SK-N-SH treated with all-trans-retinoic acid at 6 μM for 48 hours (cell line): ENCODE data around the gene GLB1L3.

Experiments
- ATAC-seq: fragments of 200-7000 bp; cut with Tn5 transposase; 3 replicates; pipeline ENCODE4 v1.9.1; 2020; ENCODE audit warnings: mild to moderate bottlenecking, moderate library complexity
- ARNTL ChIP-seq: fragments of 450-650 bp; formaldehyde crosslinking; IDR thresholded peaks from 2 replicates; pipeline ENCODE4 v1.5.0; 2020; ENCODE audit warnings: low read depth, mild to moderate bottlenecking, moderate library complexity, borderline replicate concordance
- BACH2 ChIP-seq: fragments of 250-450 bp; sonication (Bioruptor Pico); IDR thresholded peaks from 2 replicates; pipeline ENCODE4 v1.9.0; 2021; ENCODE audit warnings: mild to moderate bottlenecking, borderline replicate concordance
- CREB5 ChIP-seq: fragments of 250-450 bp; sonication (Bioruptor Pico); IDR thresholded peaks from 2 replicates; pipeline ENCODE4 v1.5.1; 2020; ENCODE audit warnings: low read depth, mild to moderate bottlenecking, moderate library complexity
- CSDC2 ChIP-seq: fragments of 250-450 bp; sonication (Bioruptor Pico); IDR thresholded peaks from 2 replicates; pipeline ENCODE4 v1.5.0; 2020; ENCODE audit warnings: mild to moderate bottlenecking, moderate library complexity
- ESRRG ChIP-seq: fragments of 250-450 bp; sonication (Bioruptor Pico); IDR thresholded peaks from 2 replicates; pipeline ENCODE4 v1.6.1; 2021; ENCODE audit warnings: mild to moderate bottlenecking
- GLIS3 ChIP-seq: fragments of 250-450 bp; sonication (Bioruptor Pico); IDR thresholded peaks from 2 replicates; pipeline ENCODE4 v1.5.0; 2020; ENCODE audit warnings: mild to moderate bottlenecking, moderate library complexity
- ISL1 ChIP-seq: fragments of 250-450 bp; sonication (Bioruptor Pico); IDR thresholded peaks from 2 replicates; pipeline ENCODE4 v2.1.2; 2022; ENCODE audit warnings: mild to moderate bottlenecking, moderate library complexity
- POU6F1 ChIP-seq: fragments of 250-450 bp; sonication (Bioruptor Pico); IDR thresholded peaks from 2 replicates; pipeline ENCODE4 v1.8.0; 2021; ENCODE audit warnings: low read depth, mild to moderate bottlenecking, moderate library complexity, borderline replicate concordance
- PPARA ChIP-seq: fragments of 250-450 bp; sonication (Bioruptor Pico); IDR thresholded peaks from 2 replicates; pipeline ENCODE4 v1.5.0; 2020; ENCODE audit warnings: mild to moderate bottlenecking, borderline replicate concordance
- RARB ChIP-seq: fragments of 250-450 bp; sonication (Bioruptor Pico); IDR thresholded peaks from 2 replicates; pipeline ENCODE4 v1.8.0; 2021; ENCODE audit warnings: mild to moderate bottlenecking, moderate library complexity
- SNAI2 ChIP-seq: fragments of 250-450 bp; sonication (Bioruptor Pico); IDR thresholded peaks from 2 replicates; pipeline ENCODE4 v1.5.0; 2020; ENCODE audit warnings: mild to moderate bottlenecking, moderate library complexity
- TCF4 ChIP-seq: fragments of 250-450 bp; sonication (Bioruptor Pico); IDR thresholded peaks from 2 replicates; pipeline ENCODE4 v1.8.0; 2021; ENCODE audit warnings: mild to moderate bottlenecking, moderate library complexity, borderline replicate concordance
- TOX ChIP-seq: fragments of 250-450 bp; sonication (Bioruptor Pico); IDR thresholded peaks from 2 replicates; pipeline ENCODE4 v1.8.0; 2021; ENCODE audit warnings: mild to moderate bottlenecking, moderate library complexity, borderline replicate concordance
- TSHZ2 ChIP-seq: fragments of 250-450 bp; sonication (Bioruptor Pico); IDR thresholded peaks from 2 replicates; pipeline ENCODE4 v1.5.0; 2020; ENCODE audit warnings: mild to moderate bottlenecking, moderate library complexity
- ZC3H10 ChIP-seq: fragments of 250-450 bp; sonication (Bioruptor Pico); IDR thresholded peaks from 2 replicates; pipeline ENCODE4 v1.5.1; 2021; ENCODE audit warnings: mild to moderate bottlenecking, moderate library complexity
- ZFP30 ChIP-seq: fragments of 450-650 bp; formaldehyde crosslinking; IDR thresholded peaks from 2 replicates; pipeline ENCODE4 v1.5.0; 2022; ENCODE audit warnings: mild to moderate bottlenecking, moderate library complexity
- ZNF565 ChIP-seq: fragments of 450-650 bp; formaldehyde crosslinking; conservative IDR thresholded peaks from 2 replicates; pipeline ENCODE4 v1.5.0; 2020; ENCODE audit warnings: low read depth, mild to moderate bottlenecking, moderate library complexity
- ZNF8 ChIP-seq: fragments of 450-650 bp; formaldehyde crosslinking; IDR thresholded peaks from 2 replicates; pipeline ENCODE4 v1.5.0; 2020; ENCODE audit warnings: mild to moderate bottlenecking, moderate library complexity
- TF ChIP-seq, protein P1 (sequence below): fragments of 250-450 bp; sonication (Bioruptor Pico); IDR thresholded peaks from 2 replicates; pipeline ENCODE4 v1.8.0; 2020; ENCODE audit warnings: mild to moderate bottlenecking, moderate library complexity, borderline replicate concordance

GLB1L3 gene

DNA sequence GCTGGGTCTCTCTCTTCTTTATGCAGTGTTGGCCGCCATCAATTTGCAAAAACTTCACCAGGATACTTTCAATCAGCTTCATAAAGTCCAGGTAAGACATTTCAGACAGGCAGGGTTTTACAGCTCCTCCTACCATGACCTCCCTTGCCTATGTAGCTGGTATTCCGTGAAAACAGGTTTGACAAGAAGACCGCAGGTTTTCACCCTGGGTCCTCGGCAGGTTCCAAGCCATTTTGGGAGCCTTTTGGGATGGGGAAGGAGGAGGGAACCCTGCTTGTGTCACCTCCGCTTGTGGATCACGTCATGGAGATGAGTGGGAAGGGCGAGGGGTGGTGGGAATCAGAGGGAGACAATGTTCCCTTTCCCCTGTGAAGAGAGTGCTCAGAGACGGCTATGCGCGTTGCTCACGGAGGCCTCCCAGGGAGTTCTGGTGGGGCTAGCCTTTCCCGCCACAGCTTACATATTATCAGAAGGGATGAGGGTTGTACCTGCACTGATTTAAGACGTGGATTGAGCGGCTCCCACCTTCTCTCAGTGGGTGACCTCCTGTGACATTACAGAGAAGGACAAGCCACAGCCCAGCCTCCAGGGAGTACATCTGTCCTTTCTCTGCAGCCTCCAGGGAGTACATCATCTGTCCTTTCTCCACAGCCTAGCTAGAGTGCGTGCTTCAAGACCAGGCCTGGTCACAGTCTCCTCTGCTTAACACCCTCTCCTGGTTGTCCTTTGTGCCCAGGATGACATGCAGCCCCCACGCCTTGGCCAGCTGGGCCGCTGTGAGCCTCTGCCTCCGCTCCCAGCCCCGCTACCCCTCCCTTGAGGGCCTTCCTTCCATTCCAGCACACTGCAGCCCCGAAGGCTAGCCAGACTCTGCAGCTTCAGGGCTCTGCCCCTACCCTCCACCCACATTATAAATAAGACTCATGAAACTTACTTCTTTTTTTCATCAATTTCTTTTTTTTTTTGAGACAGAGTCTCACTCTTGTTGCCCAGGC is 17.2 kb downstream of the GLB1L3 start:
- TF ChIP-seq, protein P1, sequence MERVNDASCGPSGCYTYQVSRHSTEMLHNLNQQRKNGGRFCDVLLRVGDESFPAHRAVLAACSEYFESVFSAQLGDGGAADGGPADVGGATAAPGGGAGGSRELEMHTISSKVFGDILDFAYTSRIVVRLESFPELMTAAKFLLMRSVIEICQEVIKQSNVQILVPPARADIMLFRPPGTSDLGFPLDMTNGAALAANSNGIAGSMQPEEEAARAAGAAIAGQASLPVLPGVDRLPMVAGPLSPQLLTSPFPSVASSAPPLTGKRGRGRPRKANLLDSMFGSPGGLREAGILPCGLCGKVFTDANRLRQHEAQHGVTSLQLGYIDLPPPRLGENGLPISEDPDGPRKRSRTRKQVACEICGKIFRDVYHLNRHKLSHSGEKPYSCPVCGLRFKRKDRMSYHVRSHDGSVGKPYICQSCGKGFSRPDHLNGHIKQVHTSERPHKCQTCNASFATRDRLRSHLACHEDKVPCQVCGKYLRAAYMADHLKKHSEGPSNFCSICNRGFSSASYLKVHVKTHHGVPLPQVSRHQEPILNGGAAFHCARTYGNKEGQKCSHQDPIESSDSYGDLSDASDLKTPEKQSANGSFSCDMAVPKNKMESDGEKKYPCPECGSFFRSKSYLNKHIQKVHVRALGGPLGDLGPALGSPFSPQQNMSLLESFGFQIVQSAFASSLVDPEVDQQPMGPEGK (CRISPR knock-in tag): no peak
- TF ChIP-seq ZNF8 (CRISPR knock-in tag): no peak
- no peak for TF ChIP-seq ZNF565 (CRISPR knock-in tag)
- no peak for TF ChIP-seq TOX
- no peak for TF ChIP-seq GLIS3 (CRISPR knock-in tag)
- no peak for TF ChIP-seq CREB5 (CRISPR knock-in tag)
- TF ChIP-seq BACH2 (CRISPR knock-in tag): no peak
- no peak for TF ChIP-seq RARB (CRISPR knock-in tag)
- no peak for TF ChIP-seq TSHZ2 (CRISPR knock-in tag)
- TF ChIP-seq ZFP30 (CRISPR knock-in tag): no peak
- no peak for ATAC-seq

DNA sequence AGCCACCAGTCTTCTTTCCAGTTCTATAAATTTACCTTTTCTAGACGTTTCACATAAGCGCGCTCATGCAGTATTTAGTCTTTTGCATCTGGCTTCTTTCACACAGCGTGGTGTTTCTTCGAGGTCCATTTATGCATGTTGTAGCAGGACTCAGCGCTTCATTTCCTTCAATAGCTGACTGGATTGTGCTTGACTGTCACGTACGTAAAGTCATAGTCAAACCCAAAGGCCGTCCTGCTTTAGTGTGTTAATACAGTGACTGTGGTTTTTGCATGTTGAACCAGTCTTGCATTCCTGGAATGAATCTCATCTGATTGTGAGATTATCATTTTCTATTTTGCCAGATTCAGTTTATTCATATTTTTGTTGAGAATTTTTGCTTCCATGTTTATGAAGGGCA is 18.5 kb downstream of the GLB1L3 start:
- no peak for TF ChIP-seq ZNF565 (CRISPR knock-in tag)
- no peak for TF ChIP-seq TCF4
- TF ChIP-seq ZC3H10 (CRISPR knock-in tag): no peak
- no peak for TF ChIP-seq ESRRG (CRISPR knock-in tag)
- no peak for TF ChIP-seq CSDC2 (CRISPR knock-in tag)
- no peak for TF ChIP-seq SNAI2
- TF ChIP-seq POU6F1 (CRISPR knock-in tag): no peak
- TF ChIP-seq ISL1 (CRISPR knock-in tag): no peak
- no peak for TF ChIP-seq ZFP30 (CRISPR knock-in tag)
- TF ChIP-seq, all 23 proteins: peak for 0
- ATAC-seq: no peak

DNA sequence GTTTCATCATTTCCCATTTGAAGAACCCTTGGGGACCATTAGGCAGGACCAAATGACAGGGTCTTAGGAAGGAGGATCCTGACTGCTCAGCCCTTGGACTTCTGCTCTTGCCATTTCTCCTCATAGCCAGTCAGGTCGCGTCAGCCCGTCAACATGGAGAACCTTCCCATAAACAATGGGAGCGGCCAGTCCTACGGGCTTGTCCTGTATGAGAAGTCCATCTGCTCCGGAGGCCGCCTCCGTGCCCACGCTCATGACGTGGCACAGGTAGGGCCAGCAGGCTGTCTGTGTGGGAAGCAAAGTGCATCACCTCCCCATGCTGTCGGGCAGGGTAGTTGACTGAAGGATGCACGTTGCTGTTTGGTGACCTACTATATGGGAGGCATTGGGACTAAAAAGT is 36.0 kb downstream of the GLB1L3 start:
- TF ChIP-seq CSDC2 (CRISPR knock-in tag): no peak
- no peak for TF ChIP-seq ARNTL (CRISPR knock-in tag)
- no peak for TF ChIP-seq BACH2 (CRISPR knock-in tag)
- TF ChIP-seq GLIS3 (CRISPR knock-in tag): no peak
- TF ChIP-seq TOX: no peak
- no peak for TF ChIP-seq SNAI2
- no peak for TF ChIP-seq PPARA (CRISPR knock-in tag)
- TF ChIP-seq ZNF8 (CRISPR knock-in tag): no peak
- no peak for TF ChIP-seq TSHZ2 (CRISPR knock-in tag)
- ATAC-seq: no peak
